SU-DHL-6 (cell line): Measurements from ENCODE around the gene KCNA10.

ENCODE experiments used
- H2AFZ ChIP-seq: fragments of 200-600 bp; sonication (generic); 2 replicates; pipeline ENCODE4 v1.6.1; 2014; ENCODE audit warnings: low read depth, mild to moderate bottlenecking, moderate library complexity, mixed read lengths, antibody characterized with exemption, low read length; ENCODE audit not compliant: severe bottlenecking
- H3F3A ChIP-seq: fragments of 200-600 bp; shearing (Covaris generic); 2 replicates; pipeline ENCODE4 v1.6.0; 2016; ENCODE audit warnings: antibody characterized with exemption, mild to moderate bottlenecking; ENCODE audit not compliant: insufficient read depth
- H3K27ac ChIP-seq: fragments of 200-600 bp; sonication (generic); 2 replicates; pipeline ENCODE4 v1.5.1; 2016; ENCODE audit warnings: low read depth, mild to moderate bottlenecking, low read length, moderate library complexity, mixed read lengths
- H3K27me3 ChIP-seq: fragments of 200-600 bp; sonication (generic), shearing (Covaris generic); 2 replicates; pipeline ENCODE4 v1.6.0; 2014; ENCODE audit warnings: mild to moderate bottlenecking, low read length
- H3K36me3 ChIP-seq: fragments of 200-600 bp; sonication (generic); 2 replicates; pipeline ENCODE4 v1.6.1; 2014; ENCODE audit warnings: mild to moderate bottlenecking, low read length, mixed read lengths
- H3K4me2 ChIP-seq: fragments of 300-600, 200-600 bp; shearing (Covaris generic), sonication (generic); 2 replicates; pipeline ENCODE4 v1.6.0; 2014; ENCODE audit warnings: low read length, low read depth, mild to moderate bottlenecking; ENCODE audit not compliant: poor library complexity, severe bottlenecking
- H3K4me3 ChIP-seq: fragments of 200-600 bp; sonication (generic); 2 replicates; pipeline ENCODE4 v1.5.1; 2014; ENCODE audit warnings: antibody characterized with exemption, low read length, mild to moderate bottlenecking, mixed read lengths; ENCODE audit not compliant: insufficient read depth, poor library complexity, severe bottlenecking
- H3K79me2 ChIP-seq: fragments of 200-600 bp; sonication (generic); 2 replicates; pipeline ENCODE4 v1.6.1; 2014; ENCODE audit warnings: mild to moderate bottlenecking, low read length, moderate library complexity; ENCODE audit not compliant: insufficient read depth
- H3K9ac ChIP-seq: fragments of 200-600 bp; sonication (generic); 2 replicates; pipeline ENCODE4 v1.7.0; 2014; ENCODE audit warnings: mild to moderate bottlenecking, low read length
- H3K9me2 ChIP-seq: fragments of 200-600 bp; sonication (generic); replicated peaks from 2 replicates; pipeline ENCODE4 v1.6.1; 2014; ENCODE audit warnings: low read length; ENCODE audit not compliant: insufficient read depth
- H3K9me3 ChIP-seq: fragments of 200-600 bp; sonication (generic); 2 replicates; pipeline ENCODE4 v1.6.1; 2014; ENCODE audit warnings: low read length, mixed read lengths; ENCODE audit not compliant: insufficient read depth
- H4K20me1 ChIP-seq: fragments of 200-600 bp; sonication (generic); 2 replicates; pipeline ENCODE4 v1.6.1; 2014; ENCODE audit warnings: low read depth, mild to moderate bottlenecking, antibody characterized with exemption, low read length, moderate library complexity, mixed read lengths
- EZH2phosphoT487 ChIP-seq: fragments of 200-600 bp; sonication (generic), shearing (Covaris generic); conservative IDR thresholded peaks from 2 replicates; pipeline ENCODE4 v1.6.1; 2018; ENCODE audit warnings: mild to moderate bottlenecking, antibody characterized with exemption, low read length, moderate library complexity, mixed read lengths
- TF ChIP-seq, protein P1 (sequence below): fragments of 200-600 bp; sonication (generic); IDR thresholded peaks from one replicate; pipeline ENCODE4 v1.5.1; 2017; ENCODE audit warnings: antibody characterized with exemption, mild to moderate bottlenecking, low read length, moderate library complexity; ENCODE audit not compliant: insufficient read depth, poor library complexity, severe bottlenecking

The KCNA10 gene

DNA sequence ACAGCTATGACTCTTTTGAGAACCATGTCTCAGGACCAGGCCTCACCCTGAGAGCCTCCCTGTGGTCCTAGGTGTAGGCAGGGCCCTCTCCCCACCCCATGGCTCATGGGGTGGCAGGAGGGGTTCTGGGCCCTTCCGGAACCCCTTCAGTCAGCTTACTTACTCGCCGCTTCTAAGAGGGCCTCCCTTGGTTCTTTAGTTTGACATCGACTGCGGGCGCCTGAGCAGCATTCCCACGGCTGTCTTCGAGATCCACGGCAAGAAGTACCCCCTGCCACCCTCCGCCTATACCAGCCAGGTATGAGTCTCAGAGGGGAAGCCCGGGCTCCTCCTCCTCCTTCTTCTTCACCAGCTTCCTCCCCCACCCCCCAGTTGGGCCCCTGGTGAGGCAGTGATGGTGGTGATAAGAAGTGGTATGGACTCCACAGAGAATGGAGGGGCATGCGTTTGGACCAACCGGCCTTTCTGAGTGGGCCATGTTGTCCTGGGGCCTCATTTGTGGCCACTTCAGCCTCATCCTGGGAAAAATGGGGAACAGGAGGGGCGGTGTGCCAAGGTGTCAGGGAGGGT, 28.9 kb downstream of the KCNA10 start:
- Histone ChIP-seq H3K9me2 (no peaks in the 10 kb centered on the region), H3F3A (no peaks in the 10 kb centered on the region), H3K9me3 (no peaks in the 10 kb centered on the region), H3K4me3 (no peak overlapping the region), H3K79me2 (no peaks in the 10 kb centered on the region), H4K20me1 (no peaks in the 10 kb centered on the region), H3K9ac (no peak overlapping the region), H3K27ac (no peak overlapping the region), H3K27me3 (no peaks in the 10 kb centered on the region), H3K4me2 (no peak overlapping the region), H2AFZ (no peak overlapping the region), H3K36me3 (no peaks in the 10 kb centered on the region)
- no peak for TF ChIP-seq EZH2phosphoT487
- TF ChIP-seq, protein P1, sequence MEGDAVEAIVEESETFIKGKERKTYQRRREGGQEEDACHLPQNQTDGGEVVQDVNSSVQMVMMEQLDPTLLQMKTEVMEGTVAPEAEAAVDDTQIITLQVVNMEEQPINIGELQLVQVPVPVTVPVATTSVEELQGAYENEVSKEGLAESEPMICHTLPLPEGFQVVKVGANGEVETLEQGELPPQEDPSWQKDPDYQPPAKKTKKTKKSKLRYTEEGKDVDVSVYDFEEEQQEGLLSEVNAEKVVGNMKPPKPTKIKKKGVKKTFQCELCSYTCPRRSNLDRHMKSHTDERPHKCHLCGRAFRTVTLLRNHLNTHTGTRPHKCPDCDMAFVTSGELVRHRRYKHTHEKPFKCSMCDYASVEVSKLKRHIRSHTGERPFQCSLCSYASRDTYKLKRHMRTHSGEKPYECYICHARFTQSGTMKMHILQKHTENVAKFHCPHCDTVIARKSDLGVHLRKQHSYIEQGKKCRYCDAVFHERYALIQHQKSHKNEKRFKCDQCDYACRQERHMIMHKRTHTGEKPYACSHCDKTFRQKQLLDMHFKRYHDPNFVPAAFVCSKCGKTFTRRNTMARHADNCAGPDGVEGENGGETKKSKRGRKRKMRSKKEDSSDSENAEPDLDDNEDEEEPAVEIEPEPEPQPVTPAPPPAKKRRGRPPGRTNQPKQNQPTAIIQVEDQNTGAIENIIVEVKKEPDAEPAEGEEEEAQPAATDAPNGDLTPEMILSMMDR: no peak

DNA sequence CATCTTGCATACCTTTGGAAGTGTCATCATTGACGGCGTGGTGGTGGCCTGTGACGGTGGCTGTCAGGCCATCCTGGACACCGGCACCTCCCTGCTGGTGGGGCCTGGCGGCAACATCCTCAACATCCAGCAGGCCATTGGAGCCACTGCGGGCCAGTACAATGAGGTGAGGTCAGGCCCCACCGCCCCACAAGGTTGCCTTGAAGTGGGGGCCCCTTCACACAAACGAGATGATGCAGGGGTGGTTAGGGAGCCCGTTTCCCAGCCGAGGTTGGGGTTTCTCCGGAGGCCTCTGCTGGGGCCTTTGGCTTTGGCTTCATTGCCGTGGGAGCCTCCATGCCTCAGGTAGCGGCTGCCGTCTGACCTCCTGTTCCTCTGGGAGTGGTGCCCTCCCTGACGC, 29.6 kb downstream of the KCNA10 start:
- Histone ChIP-seq H4K20me1 (no peaks in the 10 kb centered on the region), H2AFZ (no peak overlapping the region), H3K36me3 (no peaks in the 10 kb centered on the region), H3K27me3 (no peaks in the 10 kb centered on the region), H3K4me3 (no peak overlapping the region), H3K27ac (no peak overlapping the region), H3K9me2 (no peaks in the 10 kb centered on the region), H3K79me2 (no peaks in the 10 kb centered on the region), H3K9ac (no peak overlapping the region), H3K4me2 (no peak overlapping the region), H3K9me3 (no peaks in the 10 kb centered on the region), H3F3A (no peaks in the 10 kb centered on the region)
- TF ChIP-seq EZH2phosphoT487: no peak
- TF ChIP-seq, protein P1: no peak

DNA sequence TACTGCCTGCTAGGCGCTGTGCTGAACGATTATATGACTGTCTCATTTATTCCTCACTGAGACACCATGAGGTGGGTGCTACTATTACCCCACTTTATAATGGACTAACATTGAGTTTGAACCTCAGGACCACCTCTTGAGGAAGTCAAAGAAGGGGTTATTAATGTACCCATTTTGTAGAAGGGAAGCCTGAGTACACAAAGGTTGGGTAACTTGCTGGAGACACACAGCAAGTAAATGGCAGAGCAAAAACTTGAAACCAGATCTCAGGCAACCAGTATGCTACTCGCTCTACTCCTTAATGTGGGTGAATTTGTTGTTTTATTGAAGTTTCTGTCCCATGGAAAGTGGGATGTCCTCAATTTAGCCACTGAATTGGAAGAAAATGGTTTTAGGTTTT, 30.1 kb downstream of the KCNA10 start:
- Histone ChIP-seq H3K27me3 (no peaks in the 10 kb centered on the region), H4K20me1 (no peaks in the 10 kb centered on the region)

More for the DNA sequence above, 30.1 kb downstream of the KCNA10 start:
- H3K79me2 ChIP-seq: no peaks in the 10 kb centered on the region
- TF ChIP-seq EZH2phosphoT487: no peak
- TF ChIP-seq, protein P1: no peak
- no peak overlapping the region for H3K9ac ChIP-seq
- H3K4me2 ChIP-seq: no peak overlapping the region
- H2AFZ ChIP-seq: no peak overlapping the region
- no peaks in the 10 kb centered on the region for H3K9me3 ChIP-seq
- H3K27ac ChIP-seq: no peak overlapping the region
- H3K36me3 ChIP-seq: no peaks in the 10 kb centered on the region
- no peaks in the 10 kb centered on the region for H3K9me2 ChIP-seq
- no peaks in the 10 kb centered on the region for H3F3A ChIP-seq
- H3K4me3 ChIP-seq: no peak overlapping the region
